Peyer's patch (tissue), 4 donors: ENCODE measurements around the gene FYTTD1.

Experiments used
- POLR2A ChIP-seq, 2 donors: fragments of 450-650 bp; IDR thresholded peaks; one replicate each; pipeline ENCODE4 v1.5.1; 2017; ENCODE audit warnings: antibody characterized with exemption in 2 of 2, mild to moderate bottlenecking in 2 of 2, moderate library complexity in 2 of 2
- TF ChIP-seq, protein P1 (sequence below), 6 experiments: fragments of 450-650 bp in 4 of 6; fragments of 200-600 bp in 2 of 6; sonication (generic) in 1 of 6; IDR thresholded peaks; one replicate each; pipeline ENCODE4 v1.5.1; 2017 to 2019; ENCODE audit warnings: antibody characterized with exemption in 6 of 6, mild to moderate bottlenecking in 3 of 6, moderate library complexity in 1 of 6

GRCh38 chr3:197749601-197750395, at the start of gene FYTTD1:
- TF ChIP-seq, protein P1, sequence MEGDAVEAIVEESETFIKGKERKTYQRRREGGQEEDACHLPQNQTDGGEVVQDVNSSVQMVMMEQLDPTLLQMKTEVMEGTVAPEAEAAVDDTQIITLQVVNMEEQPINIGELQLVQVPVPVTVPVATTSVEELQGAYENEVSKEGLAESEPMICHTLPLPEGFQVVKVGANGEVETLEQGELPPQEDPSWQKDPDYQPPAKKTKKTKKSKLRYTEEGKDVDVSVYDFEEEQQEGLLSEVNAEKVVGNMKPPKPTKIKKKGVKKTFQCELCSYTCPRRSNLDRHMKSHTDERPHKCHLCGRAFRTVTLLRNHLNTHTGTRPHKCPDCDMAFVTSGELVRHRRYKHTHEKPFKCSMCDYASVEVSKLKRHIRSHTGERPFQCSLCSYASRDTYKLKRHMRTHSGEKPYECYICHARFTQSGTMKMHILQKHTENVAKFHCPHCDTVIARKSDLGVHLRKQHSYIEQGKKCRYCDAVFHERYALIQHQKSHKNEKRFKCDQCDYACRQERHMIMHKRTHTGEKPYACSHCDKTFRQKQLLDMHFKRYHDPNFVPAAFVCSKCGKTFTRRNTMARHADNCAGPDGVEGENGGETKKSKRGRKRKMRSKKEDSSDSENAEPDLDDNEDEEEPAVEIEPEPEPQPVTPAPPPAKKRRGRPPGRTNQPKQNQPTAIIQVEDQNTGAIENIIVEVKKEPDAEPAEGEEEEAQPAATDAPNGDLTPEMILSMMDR (IDR thresholded peaks at IDR 0.05): peak; percentile 45 to 76 (median 59)
- TF ChIP-seq POLR2A (IDR thresholded peaks at IDR 0.05): peak in 1 of 2 donors; percentile 56
